Colonic mucosa (tissue), 4 donors: ENCODE measurements around the gene CARD16. TPM values are rescaled to one million over a fixed set of nuclear protein-coding genes. Genes with fewer than 3 reads are reported as not detected.

Experiments used
- DNase-seq: peaks from one replicate; pipeline ENCODE4 v3.0.0-alpha.2; 2020
- H3K27ac ChIP-seq: fragments of 200-600 bp; one replicate; pipeline ENCODE4 v1.8.0; 2021
- H3K27me3 ChIP-seq: fragments of 200-600 bp; one replicate; pipeline ENCODE4 v1.8.0; 2021
- H3K36me3 ChIP-seq: fragments of 200-600 bp; one replicate; pipeline ENCODE4 v1.8.0; 2021
- H3K4me1 ChIP-seq: fragments of 200-600 bp; one replicate; pipeline ENCODE4 v1.8.0; 2021; ENCODE audit warnings: mild to moderate bottlenecking
- H3K4me3 ChIP-seq: fragments of 200-600 bp; one replicate; pipeline ENCODE4 v1.8.0; 2021
- H3K9ac ChIP-seq, 2 donors: one replicate each; pipeline ENCODE4 v1.7.0; 2013; ENCODE audit warnings: control low read depth in 2 of 2, low read depth in 2 of 2, low read length in 2 of 2
- H3K9me3 ChIP-seq: fragments of 200-600 bp; one replicate; pipeline ENCODE4 v1.8.0; 2021
- intact Hi-C: fragments of 100-400 bp; cut with DNase I; formaldehyde crosslinking; loops from one replicate; pipeline ENCODE4 v1.14.1; 2022
- total RNA-seq, 2 donors: library from RNA; stranded (reverse); fragmentation: NEBNext Ultra II Directional in 1 of 2; extraction: Animal tissue kit (Norgen Biotek cat#: 25700) in 1 of 2; gene quantifications; one replicate each; pipeline ENCODE4 v1.2.1, GENCODE V29; 2021
- TF ChIP-seq, protein P1 (sequence below): fragments of 200-600 bp; IDR thresholded peaks from one replicate; pipeline ENCODE4 v1.8.0; 2022; ENCODE audit warnings: antibody characterized with exemption, mild to moderate bottlenecking
- donor health status: healthy.
- donor health status: DM: no; HTN: no; CAD: no.
- donor health status: DM: no; HTN: no; CAD: no.

CARD16 gene
- total RNA-seq, 2 donors from 2014 or later = 35.9 to 40.2 TPM

DNA sequence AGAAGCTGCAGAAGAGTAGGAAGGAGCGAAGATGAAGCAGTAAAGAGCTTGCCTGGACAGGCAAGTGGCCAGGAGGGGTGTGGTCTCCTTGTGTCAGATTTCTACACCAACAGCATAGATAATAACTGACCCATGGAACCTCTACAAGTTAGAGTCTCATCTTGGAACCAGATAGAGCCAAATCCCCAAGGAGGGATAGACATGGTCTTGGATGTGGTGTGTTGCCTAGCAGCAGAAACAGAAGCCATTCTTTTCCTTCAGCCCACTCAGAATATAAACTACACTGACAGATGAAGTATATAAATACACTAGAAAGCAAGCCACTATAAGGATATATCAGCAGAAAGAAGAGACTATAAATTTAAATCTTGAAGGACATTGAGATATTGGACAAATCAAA, 4.3 kb upstream of the CARD16 start:
- no peak overlapping the region for H3K27ac ChIP-seq
- no peak overlapping the region for H3K9ac ChIP-seq
- H3K4me1 ChIP-seq = no peaks in the 10 kb centered on the region
- no peaks in the 10 kb centered on the region for H3K36me3 ChIP-seq
- intact Hi-C loops = no loop called here
- no peaks in the 10 kb centered on the region for H3K9me3 ChIP-seq
- H3K4me3 ChIP-seq = no peak overlapping the region
- no peak for DNase-seq
- TF ChIP-seq, protein P1, sequence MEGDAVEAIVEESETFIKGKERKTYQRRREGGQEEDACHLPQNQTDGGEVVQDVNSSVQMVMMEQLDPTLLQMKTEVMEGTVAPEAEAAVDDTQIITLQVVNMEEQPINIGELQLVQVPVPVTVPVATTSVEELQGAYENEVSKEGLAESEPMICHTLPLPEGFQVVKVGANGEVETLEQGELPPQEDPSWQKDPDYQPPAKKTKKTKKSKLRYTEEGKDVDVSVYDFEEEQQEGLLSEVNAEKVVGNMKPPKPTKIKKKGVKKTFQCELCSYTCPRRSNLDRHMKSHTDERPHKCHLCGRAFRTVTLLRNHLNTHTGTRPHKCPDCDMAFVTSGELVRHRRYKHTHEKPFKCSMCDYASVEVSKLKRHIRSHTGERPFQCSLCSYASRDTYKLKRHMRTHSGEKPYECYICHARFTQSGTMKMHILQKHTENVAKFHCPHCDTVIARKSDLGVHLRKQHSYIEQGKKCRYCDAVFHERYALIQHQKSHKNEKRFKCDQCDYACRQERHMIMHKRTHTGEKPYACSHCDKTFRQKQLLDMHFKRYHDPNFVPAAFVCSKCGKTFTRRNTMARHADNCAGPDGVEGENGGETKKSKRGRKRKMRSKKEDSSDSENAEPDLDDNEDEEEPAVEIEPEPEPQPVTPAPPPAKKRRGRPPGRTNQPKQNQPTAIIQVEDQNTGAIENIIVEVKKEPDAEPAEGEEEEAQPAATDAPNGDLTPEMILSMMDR = no peak
- no peaks in the 10 kb centered on the region for H3K27me3 ChIP-seq

DNA sequence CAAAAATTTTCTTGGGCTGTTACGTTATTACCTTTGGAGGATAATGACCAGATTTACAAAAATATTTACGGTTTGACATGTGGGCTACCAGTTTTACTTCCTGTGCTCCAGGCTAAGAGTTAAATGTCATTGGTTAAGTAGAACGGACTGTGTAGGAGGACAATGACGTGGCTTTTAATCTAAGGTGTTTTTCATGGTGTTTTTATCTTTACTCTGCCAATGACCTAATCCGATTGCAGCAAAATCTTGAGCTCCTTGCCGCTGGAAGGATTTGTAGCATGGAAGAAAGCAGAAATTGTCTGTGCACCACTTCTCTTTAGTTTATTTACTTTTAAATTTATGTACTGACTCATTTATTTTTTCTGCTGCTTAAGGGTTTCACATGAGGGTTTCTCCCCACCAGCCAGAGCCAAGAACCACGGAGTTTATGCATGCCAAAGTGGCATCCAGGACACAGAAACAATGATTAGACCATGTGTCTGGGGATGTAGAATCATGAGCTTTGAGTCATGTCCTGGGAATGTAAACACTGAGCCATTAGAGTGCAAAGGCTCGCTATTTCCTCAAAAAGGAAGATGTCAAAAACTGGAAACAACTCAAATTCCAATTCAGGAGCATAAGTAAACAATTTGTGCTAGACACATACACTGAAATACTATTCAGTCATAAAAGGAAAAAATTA, 1.9 kb upstream of the CARD16 start:
- DNase-seq = peak; percentile 46
- Histone ChIP-seq H3K4me1 (no peaks in the 10 kb centered on the region), H3K9ac (no peak overlapping the region)

DNA sequence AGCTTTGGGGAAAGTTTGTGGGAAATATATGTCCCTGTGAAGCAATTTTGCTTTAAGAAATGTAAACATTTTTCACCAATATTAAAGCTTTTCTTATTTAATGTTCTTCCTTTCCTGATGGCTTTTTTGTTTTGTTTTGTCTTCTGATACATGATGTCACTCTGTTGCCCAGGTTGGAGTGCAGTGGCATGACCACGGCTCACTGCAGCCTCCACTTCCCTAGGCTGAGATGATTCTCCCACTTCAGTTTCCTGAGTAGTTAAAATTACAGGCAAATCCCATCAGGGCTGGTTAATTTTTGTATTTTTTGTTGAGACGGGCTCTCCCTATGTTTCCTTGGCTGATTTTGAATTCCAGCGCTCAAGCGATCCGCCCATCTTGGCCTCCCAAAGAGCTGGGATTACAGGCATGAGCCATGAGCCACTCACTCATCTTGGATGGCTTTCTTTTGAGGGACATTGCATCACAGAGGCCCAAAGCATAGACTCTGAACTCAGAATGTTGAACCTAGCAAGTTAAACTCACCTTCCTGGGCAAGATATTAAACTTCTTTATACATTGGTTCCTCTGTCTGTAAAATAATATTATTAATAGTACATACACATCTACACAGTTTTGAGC, 651 bp upstream of the CARD16 start:
- no peak overlapping the region for H3K9ac ChIP-seq
- intact Hi-C loops = no loop called here
- no peak overlapping the region for H3K4me3 ChIP-seq

More for the DNA sequence above, 1.9 kb upstream of the CARD16 start:
- TF ChIP-seq, protein P1 = no peak
- Histone ChIP-seq H3K27ac (peak overlapping the region; percentile 28), H3K36me3 (no peaks in the 10 kb centered on the region), H3K9me3 (no peaks in the 10 kb centered on the region), H3K27me3 (no peaks in the 10 kb centered on the region), H3K4me3 (no peak overlapping the region)
- intact Hi-C loops = no loop called here

DNA sequence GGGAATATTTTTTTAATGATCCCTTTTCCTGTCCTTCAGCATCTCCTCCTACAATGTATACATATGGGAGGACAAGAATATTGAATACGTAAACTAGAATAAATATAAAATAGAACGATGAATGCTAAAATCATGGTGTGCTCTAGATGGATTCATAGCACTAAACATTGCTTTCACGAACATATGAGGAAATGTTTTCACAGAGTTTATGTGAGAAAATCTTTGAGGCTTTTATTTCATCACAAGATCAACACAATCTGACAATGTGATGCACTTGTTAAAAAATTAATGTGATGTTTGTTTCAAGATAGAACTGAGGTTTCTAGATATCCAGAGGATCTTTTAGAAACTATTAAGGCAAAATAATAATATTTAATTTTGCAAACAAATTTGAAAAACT, 3.0 kb downstream of the CARD16 start:
- intact Hi-C loops = no loop called here
- Histone ChIP-seq H3K9ac (no peak overlapping the region), H3K9me3 (no peaks in the 10 kb centered on the region), H3K36me3 (no peaks in the 10 kb centered on the region), H3K4me1 (no peaks in the 10 kb centered on the region), H3K27ac (no peak overlapping the region), H3K27me3 (no peaks in the 10 kb centered on the region), H3K4me3 (no peak overlapping the region)
- TF ChIP-seq, protein P1 = no peak
- DNase-seq = no peak

More for the DNA sequence above, 651 bp upstream of the CARD16 start:
- no peak for DNase-seq
- Histone ChIP-seq H3K27me3 (no peaks in the 10 kb centered on the region), H3K36me3 (no peaks in the 10 kb centered on the region), H3K9me3 (no peaks in the 10 kb centered on the region), H3K4me1 (no peaks in the 10 kb centered on the region), H3K27ac (peak overlapping the region; percentile 78)
- TF ChIP-seq, protein P1 = no peak

DNA sequence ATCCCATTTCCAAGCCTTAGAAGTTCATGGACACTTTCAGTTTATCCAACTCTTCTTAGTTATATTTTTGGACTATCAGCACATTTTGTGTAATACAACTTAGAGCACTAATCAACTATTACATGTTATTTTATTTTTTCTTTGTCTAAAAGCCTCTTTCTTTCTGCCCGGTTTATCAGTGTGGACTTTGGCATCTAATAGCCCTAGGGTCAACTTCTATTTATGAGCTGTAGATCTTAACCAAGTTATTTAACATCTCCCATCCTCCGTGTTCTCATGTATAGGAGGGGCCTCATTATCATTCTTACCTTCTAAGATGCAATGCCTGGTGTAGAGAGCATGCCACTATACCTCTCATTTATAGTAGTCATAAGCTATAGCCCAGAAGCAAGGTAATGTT, 4.4 kb downstream of the CARD16 start:
- Histone ChIP-seq H3K9ac (no peak overlapping the region), H3K4me3 (no peak overlapping the region), H3K27ac (no peak overlapping the region), H3K9me3 (no peaks in the 10 kb centered on the region), H3K27me3 (no peaks in the 10 kb centered on the region), H3K36me3 (no peaks in the 10 kb centered on the region), H3K4me1 (no peaks in the 10 kb centered on the region)
- DNase-seq = no peak
- intact Hi-C loops = no loop called here
- TF ChIP-seq, protein P1 = no peak
